Heart left ventricle (tissue), 13 donors: ENCODE results near the gene IQGAP2.

Experiments used
- CTCF ChIP-seq, 12 donors: fragments of 200-600 bp; sonication (generic) in 4 of 12; IDR thresholded peaks; one replicate each; pipeline versions ENCODE4 v1.5.0 to v1.8.0; 2018 to 2022; ENCODE audit warnings: antibody characterized with exemption in 12 of 12, mild to moderate bottlenecking in 5 of 12
- POLR2A ChIP-seq, 2 donors: fragments of 450-650 bp; IDR thresholded peaks; one replicate each; pipeline ENCODE4 v1.6.1; 2017; ENCODE audit warnings: antibody characterized with exemption in 2 of 2, mild to moderate bottlenecking in 2 of 2, moderate library complexity in 2 of 2
- donor health status: ischemic (EF 13 %, LVEDD 7.1; RV severe dilation, severe dysfunction).
- donor health status: DM: no; HTN: yes; CAD: no.
- donor health status: DM: no; HTN: no; CAD: no.
- donor health status: ischemic (EF 25% LVEDD 6.9; RV normal size, moderate dysfunction).
- donor health status: ischemic (EF 25% LVEDD 5.7; RV mildly dilated, moderate dysfunction).
- donor health status: ischemic (EF 35%, LVEDD 5.7; RV mildly dilated, moderate dysfunction).
- donor health status: nonischemic (EF 11% LVEDD 7.7; RV severe dilation, severe dysfunction).
- donor health status: DM: yes; HTN: yes; CAD: no.
- donor health status: PGD.
- donor health status: ischemic (EF 29% LVEDD 5.4; RV normal size, mild dysfunction).
- donor health status: nonischemic (EF 23%, LVEDD 6.1; RV moderate dilation, normal function).

- no peak for TF ChIP-seq CTCF (IDR thresholded peaks at IDR 0.05)
- no peak for TF ChIP-seq POLR2A (IDR thresholded peaks at IDR 0.05)
Measured at GRCh38 chr5:76607353-76607871, 204.3 kb downstream of the IQGAP2 start.
